GM23338 (cell line): ENCODE results near the gene CHRNA7.

Source experiments
- CREB1 ChIP-seq: fragments of 250-450 bp; sonication (Bioruptor Pico); IDR thresholded peaks from 2 replicates; pipeline ENCODE4 v1.5.0; 2020; ENCODE audit warnings: low read depth, mild to moderate bottlenecking, moderate library complexity
- EZH2 ChIP-seq: fragments of 200-600 bp; sonication (generic); IDR thresholded peaks from one replicate; pipeline ENCODE4 v1.8.0; 2017; ENCODE audit warnings: antibody characterized with exemption, mild to moderate bottlenecking, low read depth; ENCODE audit not compliant: unreplicated experiment
- EZH2phosphoT487 ChIP-seq: fragments of 200-600 bp; sonication (generic); IDR thresholded peaks from one replicate; pipeline ENCODE4 v1.8.1; 2018; ENCODE audit warnings: antibody characterized with exemption; ENCODE audit not compliant: unreplicated experiment
- JUNB ChIP-seq: IDR thresholded peaks from one replicate; pipeline ENCODE4 v1.6.1; 2016; ENCODE audit warnings: antibody characterized with exemption; ENCODE audit not compliant: unreplicated experiment
- NANOG ChIP-seq: IDR thresholded peaks from 2 replicates; pipeline ENCODE4 v1.6.1; 2016; ENCODE audit warnings: antibody characterized with exemption, borderline replicate concordance
- POLR2AphosphoS5 ChIP-seq: IDR thresholded peaks from 2 replicates; pipeline ENCODE4 v1.6.1; 2016; ENCODE audit warnings: antibody characterized with exemption, low read depth
- STAT1 ChIP-seq: IDR thresholded peaks from one replicate; pipeline ENCODE4 v1.6.1; 2016; ENCODE audit warnings: antibody characterized with exemption; ENCODE audit not compliant: unreplicated experiment
- ZNF331 ChIP-seq: fragments of 250-450 bp; sonication (Bioruptor Pico); IDR thresholded peaks from 2 replicates; pipeline ENCODE4 v1.5.0; 2020; ENCODE audit warnings: low read depth, mild to moderate bottlenecking, moderate library complexity
- TF ChIP-seq, protein P1 (sequence below): IDR thresholded peaks from 2 replicates; pipeline ENCODE4 v1.6.1; 2016; ENCODE audit warnings: antibody characterized with exemption
- TF ChIP-seq, protein P2 (sequence below), 2 experiments: fragments of 200-600 bp in 1 of 2; sonication (generic) in 1 of 2; conservative IDR thresholded peaks; 2 replicates each; pipeline versions ENCODE4 v1.5.1 to v1.6.1; 2016 to 2017; ENCODE audit warnings: antibody characterized with exemption in 2 of 2, low read depth in 2 of 2, mild to moderate bottlenecking in 2 of 2, moderate library complexity in 1 of 2
- TF ChIP-seq, protein P3 (sequence below): IDR thresholded peaks from one replicate; pipeline ENCODE4 v1.6.1; 2018; ENCODE audit warnings: antibody characterized with exemption; ENCODE audit not compliant: unreplicated experiment

DNA sequence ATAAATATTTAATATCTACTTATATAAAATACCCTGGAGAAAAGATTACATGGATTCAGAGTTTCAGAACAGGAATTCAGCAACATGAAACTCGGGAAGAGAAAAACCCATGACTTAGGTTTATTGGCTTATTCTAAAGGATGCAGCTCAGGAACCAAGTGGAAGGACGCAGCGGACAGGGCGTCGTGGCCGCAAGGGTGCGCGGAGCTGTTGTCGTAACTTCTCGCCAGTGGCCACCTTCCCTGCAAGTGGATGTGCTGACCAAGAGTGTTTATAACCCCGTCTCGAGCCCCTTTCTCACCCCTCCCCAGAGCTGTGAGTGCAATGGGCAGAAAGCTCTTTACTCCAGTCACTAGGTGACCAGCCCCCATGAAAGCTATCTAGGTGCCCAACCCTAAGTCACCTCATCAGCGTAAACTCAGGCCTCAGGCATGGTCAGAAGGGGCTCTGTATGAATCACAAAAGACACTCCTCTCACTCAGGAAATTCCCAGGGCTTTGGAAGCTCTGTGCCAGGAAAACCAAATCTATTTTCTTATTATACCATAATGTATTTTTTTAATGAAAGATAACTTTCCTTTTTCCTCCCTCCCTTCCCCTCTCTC is 77.3 kb downstream of the CHRNA7 start:
- TF ChIP-seq, protein P1, sequence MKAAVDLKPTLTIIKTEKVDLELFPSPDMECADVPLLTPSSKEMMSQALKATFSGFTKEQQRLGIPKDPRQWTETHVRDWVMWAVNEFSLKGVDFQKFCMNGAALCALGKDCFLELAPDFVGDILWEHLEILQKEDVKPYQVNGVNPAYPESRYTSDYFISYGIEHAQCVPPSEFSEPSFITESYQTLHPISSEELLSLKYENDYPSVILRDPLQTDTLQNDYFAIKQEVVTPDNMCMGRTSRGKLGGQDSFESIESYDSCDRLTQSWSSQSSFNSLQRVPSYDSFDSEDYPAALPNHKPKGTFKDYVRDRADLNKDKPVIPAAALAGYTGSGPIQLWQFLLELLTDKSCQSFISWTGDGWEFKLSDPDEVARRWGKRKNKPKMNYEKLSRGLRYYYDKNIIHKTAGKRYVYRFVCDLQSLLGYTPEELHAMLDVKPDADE = no peak
- TF ChIP-seq, protein P2, sequence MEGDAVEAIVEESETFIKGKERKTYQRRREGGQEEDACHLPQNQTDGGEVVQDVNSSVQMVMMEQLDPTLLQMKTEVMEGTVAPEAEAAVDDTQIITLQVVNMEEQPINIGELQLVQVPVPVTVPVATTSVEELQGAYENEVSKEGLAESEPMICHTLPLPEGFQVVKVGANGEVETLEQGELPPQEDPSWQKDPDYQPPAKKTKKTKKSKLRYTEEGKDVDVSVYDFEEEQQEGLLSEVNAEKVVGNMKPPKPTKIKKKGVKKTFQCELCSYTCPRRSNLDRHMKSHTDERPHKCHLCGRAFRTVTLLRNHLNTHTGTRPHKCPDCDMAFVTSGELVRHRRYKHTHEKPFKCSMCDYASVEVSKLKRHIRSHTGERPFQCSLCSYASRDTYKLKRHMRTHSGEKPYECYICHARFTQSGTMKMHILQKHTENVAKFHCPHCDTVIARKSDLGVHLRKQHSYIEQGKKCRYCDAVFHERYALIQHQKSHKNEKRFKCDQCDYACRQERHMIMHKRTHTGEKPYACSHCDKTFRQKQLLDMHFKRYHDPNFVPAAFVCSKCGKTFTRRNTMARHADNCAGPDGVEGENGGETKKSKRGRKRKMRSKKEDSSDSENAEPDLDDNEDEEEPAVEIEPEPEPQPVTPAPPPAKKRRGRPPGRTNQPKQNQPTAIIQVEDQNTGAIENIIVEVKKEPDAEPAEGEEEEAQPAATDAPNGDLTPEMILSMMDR (conservative IDR thresholded peaks at IDR 0.05; ENCODE audit: low read depth in 2 of 2) = no peak
- TF ChIP-seq, protein P3, sequence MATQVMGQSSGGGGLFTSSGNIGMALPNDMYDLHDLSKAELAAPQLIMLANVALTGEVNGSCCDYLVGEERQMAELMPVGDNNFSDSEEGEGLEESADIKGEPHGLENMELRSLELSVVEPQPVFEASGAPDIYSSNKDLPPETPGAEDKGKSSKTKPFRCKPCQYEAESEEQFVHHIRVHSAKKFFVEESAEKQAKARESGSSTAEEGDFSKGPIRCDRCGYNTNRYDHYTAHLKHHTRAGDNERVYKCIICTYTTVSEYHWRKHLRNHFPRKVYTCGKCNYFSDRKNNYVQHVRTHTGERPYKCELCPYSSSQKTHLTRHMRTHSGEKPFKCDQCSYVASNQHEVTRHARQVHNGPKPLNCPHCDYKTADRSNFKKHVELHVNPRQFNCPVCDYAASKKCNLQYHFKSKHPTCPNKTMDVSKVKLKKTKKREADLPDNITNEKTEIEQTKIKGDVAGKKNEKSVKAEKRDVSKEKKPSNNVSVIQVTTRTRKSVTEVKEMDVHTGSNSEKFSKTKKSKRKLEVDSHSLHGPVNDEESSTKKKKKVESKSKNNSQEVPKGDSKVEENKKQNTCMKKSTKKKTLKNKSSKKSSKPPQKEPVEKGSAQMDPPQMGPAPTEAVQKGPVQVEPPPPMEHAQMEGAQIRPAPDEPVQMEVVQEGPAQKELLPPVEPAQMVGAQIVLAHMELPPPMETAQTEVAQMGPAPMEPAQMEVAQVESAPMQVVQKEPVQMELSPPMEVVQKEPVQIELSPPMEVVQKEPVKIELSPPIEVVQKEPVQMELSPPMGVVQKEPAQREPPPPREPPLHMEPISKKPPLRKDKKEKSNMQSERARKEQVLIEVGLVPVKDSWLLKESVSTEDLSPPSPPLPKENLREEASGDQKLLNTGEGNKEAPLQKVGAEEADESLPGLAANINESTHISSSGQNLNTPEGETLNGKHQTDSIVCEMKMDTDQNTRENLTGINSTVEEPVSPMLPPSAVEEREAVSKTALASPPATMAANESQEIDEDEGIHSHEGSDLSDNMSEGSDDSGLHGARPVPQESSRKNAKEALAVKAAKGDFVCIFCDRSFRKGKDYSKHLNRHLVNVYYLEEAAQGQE = no peak
- TF ChIP-seq EZH2phosphoT487 (no peak), EZH2 (no peak), STAT1 (no peak), POLR2AphosphoS5 (no peak), JUNB (no peak), CREB1 (no peak), NANOG (no peak), ZNF331 (no peak)
